AG04450 (cell line): ENCODE measurements around the gene GABBR1. TPM values are rescaled to one million over a fixed set of nuclear protein-coding genes. Genes with fewer than 3 reads are reported as not detected.

Experiments
- CTCF ChIA-PET: fragments of 300-600, 350-600 bp; formaldehyde crosslinking; extraction: SDS; loops from one replicate; lab custom pipeline; 2022; ENCODE audit warnings: antibody characterized with exemption, inconsistent platforms; lab: Charles Lee
- POLR2A ChIA-PET: fragments of 350-600 bp; formaldehyde crosslinking; extraction: SDS; loops from one replicate; lab custom pipeline; 2021; ENCODE audit warnings: antibody characterized with exemption, inconsistent platforms; lab: Yijun Ruan, JAX
- DNase-seq: peaks from one replicate; pipeline ENCODE4 v3.0.0-alpha.2; 2011; ENCODE audit warnings: low read depth, low spot score
- H3K27ac ChIP-seq: one replicate; pipeline ENCODE4 v1.5.1; 2012; ENCODE audit warnings: low read depth, low read length, control low read depth
- H3K27me3 ChIP-seq: one replicate; pipeline ENCODE4 v1.6.0; 2012; ENCODE audit warnings: low read length; ENCODE audit not compliant: control insufficient read depth, insufficient read depth
- H3K4me3 ChIP-seq: 2 replicates; pipeline ENCODE4 v1.5.1; 2011; ENCODE audit warnings: mild to moderate bottlenecking, low read depth, low read length, control low read depth
- H3K9me3 ChIP-seq: 2 replicates; pipeline ENCODE4 v1.5.1; 2012; ENCODE audit warnings: low read length; ENCODE audit not compliant: control insufficient read depth, insufficient read depth
- CTCF ChIP-seq: IDR thresholded peaks from 2 replicates; pipeline ENCODE4 v1.5.1; 2011; ENCODE audit warnings: low read depth, low read length, control low read depth, inconsistent platforms
- polyA plus RNA-seq: library from polyadenylated mRNA; depleted of rRNA; stranded (reverse); fragments of >200 nt; gene quantifications from 2 replicates; pipeline ENCODE4 v1.2.3, GENCODE V29; 2011

GABBR1 gene
- polyA plus RNA-seq, 1 experiment = 14.6 TPM

- TF ChIP-seq CTCF = no peak
- POLR2A ChIA-PET = no interaction called here
These were observed 71.9 kb downstream of the GABBR1 start for GRCh38 chr6:29561091-29561490.

GRCh38 chr6:29559524-29560287, 73.3 kb downstream of the GABBR1 start, which contains the start of gene UBD:
TSS of gene UBD (minus strand) at chr6:29559732. CDS start at chr6:29559701, 31 bp downstream.
- TF ChIP-seq CTCF = no peak
- Histone ChIP-seq H3K27me3 (peaks cover 4% of the 10 kb centered on the region), H3K4me3 (no peak within 1 kb of the TSS), H3K27ac (no peak within 1 kb of the TSS), H3K9me3 (no peaks in the 10 kb centered on the region)
- ChIA-PET POLR2A (no interaction called here), CTCF (interaction anchor here (1.6 kb wide), 1 partner anchor 30 kb away, joined by 5 read pairs; no protein-coding TSS in a partner anchor)
- no peak for DNase-seq

More at GRCh38 chr6:29561091-29561490, 71.9 kb downstream of the GABBR1 start:
- Histone ChIP-seq H3K27me3 (no peaks in the 10 kb centered on the region), H3K4me3 (no peak overlapping the region), H3K9me3 (no peaks in the 10 kb centered on the region), H3K27ac (no peak overlapping the region)
- CTCF ChIA-PET = no interaction called here
- no peak for DNase-seq

DNA sequence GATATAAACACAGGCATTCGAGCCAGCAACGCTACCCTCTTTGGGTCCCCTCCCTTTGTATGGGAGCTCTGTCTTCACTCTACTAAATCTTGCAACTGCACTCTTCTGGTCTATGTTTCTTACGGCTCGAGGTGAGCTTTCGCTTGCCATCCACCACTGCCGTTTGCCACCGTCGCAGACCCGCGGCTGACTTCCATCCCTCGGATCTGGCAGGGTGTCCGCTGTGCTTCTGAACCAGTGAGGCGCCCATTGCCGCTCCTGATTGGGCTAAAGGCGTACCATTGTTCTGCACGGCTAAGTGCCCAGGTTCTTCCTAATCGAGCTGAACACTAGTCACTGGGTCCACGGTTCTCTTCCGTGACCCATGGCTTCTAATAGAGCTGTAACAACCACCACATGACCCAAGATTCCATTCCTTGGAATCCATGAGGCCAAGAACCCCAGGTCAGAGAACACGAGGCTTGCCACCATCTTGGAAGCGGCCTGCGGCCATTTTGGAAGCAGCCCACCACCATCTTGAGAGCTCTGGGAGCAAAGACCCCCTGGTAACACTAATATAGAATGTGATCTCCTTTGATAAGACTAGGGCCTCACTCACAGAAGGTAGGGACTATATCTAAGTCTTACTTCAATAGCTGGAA, 74.4 kb downstream of the GABBR1 start:
- ChIA-PET CTCF (interaction anchor here (1.6 kb wide), 1 partner anchor 31 kb away, joined by 5 read pairs; no protein-coding TSS in a partner anchor), POLR2A (no interaction called here)
- no peak overlapping the region for H3K4me3 ChIP-seq
- no peak overlapping the region for H3K27ac ChIP-seq
- TF ChIP-seq CTCF = no peak
- H3K9me3 ChIP-seq = no peaks in the 10 kb centered on the region; the same call in 1 of the 2 replicates
- no peak for DNase-seq
- peaks cover 16% of the 10 kb centered on the region for H3K27me3 ChIP-seq

GRCh38 chr6:29557320-29557719, 75.7 kb downstream of the GABBR1 start:
- Histone ChIP-seq H3K27me3 (peaks cover 21% of the 10 kb centered on the region), H3K27ac (no peak overlapping the region), H3K4me3 (no peak overlapping the region), H3K9me3 (peaks cover 2% of the 10 kb centered on the region; the same call in 1 of the 2 replicates)
- POLR2A ChIA-PET = no interaction called here
- TF ChIP-seq CTCF = no peak
- CTCF ChIA-PET = interaction anchor here (2.7 kb wide), 1 partner anchor 96 kb away, joined by 7 read pairs; no protein-coding TSS in a partner anchor
- DNase-seq = no peak
